Panc1 (cell line): ENCODE data around the gene LONP1. TPM values are rescaled to one million over a fixed set of nuclear protein-coding genes. Genes with fewer than 3 reads are reported as not detected.
A peak's percentile ranks its signal among the peaks of the same experiment; 100 is the strongest.

Source experiments
- ATAC-seq: fragments of 200-7000 bp; cut with Tn5 transposase; 2 replicates; pipeline ENCODE4 v1.9.1; 2020; ENCODE audit warnings: mild to moderate bottlenecking, moderate library complexity
- BruUV-seq: library from RNA; stranded (reverse); fragments of 400-500 nt; replicated peaks from 2 replicates; lab custom pipeline; 2021; lab: Mats Ljungman, UMichigan
- CTCF ChIA-PET: fragments of 300-600 bp; sonication (Branson Sonifier 250); formaldehyde crosslinking; loops from one replicate; lab custom pipeline; 2022; ENCODE audit warnings: antibody characterized with exemption; lab: Charles Lee
- POLR2A ChIA-PET: fragments of 300-600 bp; sonication (Branson Sonifier 250); formaldehyde crosslinking; loops from one replicate; lab custom pipeline; 2022; ENCODE audit warnings: antibody characterized with exemption; lab: Charles Lee
- DNase-seq: peaks from one replicate; pipeline ENCODE4 v3.0.0-alpha.2; 2010; ENCODE audit warnings: low read depth, low spot score
- H3K27ac ChIP-seq: 2 replicates; pipeline ENCODE4 v1.5.1; 2011; ENCODE audit warnings: mild to moderate bottlenecking, low read length, inconsistent platforms
- H3K27me3 ChIP-seq: fragments of 200-500 bp; sonication (Bioruptor generic); 2 replicates; pipeline ENCODE4 v1.6.0; 2014; ENCODE audit warnings: low read length, inconsistent platforms; ENCODE audit not compliant: control insufficient read depth, insufficient read depth
- H3K36me3 ChIP-seq: fragments of 200-500 bp; sonication (Bioruptor generic); 2 replicates; pipeline ENCODE4 v1.5.1; 2014; ENCODE audit warnings: inconsistent platforms, mild to moderate bottlenecking, low read length, moderate library complexity; ENCODE audit not compliant: control insufficient read depth, insufficient read depth
- H3K4me1 ChIP-seq: 2 replicates; pipeline ENCODE4 v1.5.1; 2011; ENCODE audit warnings: inconsistent platforms, mild to moderate bottlenecking, low read length, moderate library complexity; ENCODE audit not compliant: control insufficient read depth, insufficient read depth
- H3K4me3 ChIP-seq, 2 experiments: 2 replicates each; pipeline ENCODE4 v1.5.1; 2011 to 2012; ENCODE audit warnings: low read depth in 2 of 2, low read length in 2 of 2, mild to moderate bottlenecking in 2 of 2, inconsistent platforms in 1 of 2, moderate library complexity in 1 of 2
- H3K9me3 ChIP-seq: fragments of 200-500 bp; sonication (Bioruptor generic); 2 replicates; pipeline ENCODE4 v1.5.1; 2014; ENCODE audit warnings: low read depth, mild to moderate bottlenecking, inconsistent platforms, low read length, moderate library complexity; ENCODE audit not compliant: control insufficient read depth, insufficient read depth
- POLR2AphosphoS5 ChIP-seq: IDR thresholded peaks from 2 replicates; pipeline ENCODE4 v1.6.1; 2012; ENCODE audit warnings: mild to moderate bottlenecking, low read depth, low read length, moderate library complexity
- SIN3A ChIP-seq: IDR thresholded peaks from 2 replicates; pipeline ENCODE4 v1.6.1; 2012; ENCODE audit warnings: low read depth, mild to moderate bottlenecking, low read length, moderate library complexity, borderline replicate concordance; ENCODE audit not compliant: insufficient read depth
- TCF7L2 ChIP-seq: IDR thresholded peaks from 2 replicates; pipeline ENCODE4 v1.6.1; 2011; ENCODE audit warnings: mild to moderate bottlenecking, low read depth, low read length, inconsistent platforms
- in situ Hi-C: cut with HindIII; loops from 2 replicates; pipeline ENCODE4 v1.10.0; 2016; ENCODE audit warnings: low sequenced_read_pairs, low pct_unique_long_range_greater_than_20kb
- intact Hi-C: fragments of 100-400 bp; cut with micrococcal nuclease; formaldehyde crosslinking; loops from one replicate; pipeline ENCODE4 v1.10.0; 2022; ENCODE audit not compliant: unreplicated experiment
- total RNA-seq: library from RNA; stranded (reverse); gene quantifications from one replicate; pipeline ENCODE4 v1.2.1, GENCODE V29; 2021; ENCODE audit not compliant: unreplicated experiment
- TF ChIP-seq, protein P1 (sequence below): fragments of 450-650 bp; IDR thresholded peaks from 2 replicates; pipeline ENCODE4 v1.5.1; 2017; ENCODE audit warnings: mild to moderate bottlenecking
- TF ChIP-seq, protein P2 (sequence below), 2 experiments: IDR thresholded peaks; 2 replicates each; pipeline ENCODE4 v1.6.1; 2011 to 2012; ENCODE audit warnings: low read depth in 2 of 2, control low read depth in 1 of 2, low read length in 1 of 2, mild to moderate bottlenecking in 1 of 2, moderate library complexity in 1 of 2; ENCODE audit not compliant: insufficient read depth in 1 of 2

The LONP1 gene
- total RNA-seq, 1 experiment from 2014 or later = 93.0 TPM

DNA sequence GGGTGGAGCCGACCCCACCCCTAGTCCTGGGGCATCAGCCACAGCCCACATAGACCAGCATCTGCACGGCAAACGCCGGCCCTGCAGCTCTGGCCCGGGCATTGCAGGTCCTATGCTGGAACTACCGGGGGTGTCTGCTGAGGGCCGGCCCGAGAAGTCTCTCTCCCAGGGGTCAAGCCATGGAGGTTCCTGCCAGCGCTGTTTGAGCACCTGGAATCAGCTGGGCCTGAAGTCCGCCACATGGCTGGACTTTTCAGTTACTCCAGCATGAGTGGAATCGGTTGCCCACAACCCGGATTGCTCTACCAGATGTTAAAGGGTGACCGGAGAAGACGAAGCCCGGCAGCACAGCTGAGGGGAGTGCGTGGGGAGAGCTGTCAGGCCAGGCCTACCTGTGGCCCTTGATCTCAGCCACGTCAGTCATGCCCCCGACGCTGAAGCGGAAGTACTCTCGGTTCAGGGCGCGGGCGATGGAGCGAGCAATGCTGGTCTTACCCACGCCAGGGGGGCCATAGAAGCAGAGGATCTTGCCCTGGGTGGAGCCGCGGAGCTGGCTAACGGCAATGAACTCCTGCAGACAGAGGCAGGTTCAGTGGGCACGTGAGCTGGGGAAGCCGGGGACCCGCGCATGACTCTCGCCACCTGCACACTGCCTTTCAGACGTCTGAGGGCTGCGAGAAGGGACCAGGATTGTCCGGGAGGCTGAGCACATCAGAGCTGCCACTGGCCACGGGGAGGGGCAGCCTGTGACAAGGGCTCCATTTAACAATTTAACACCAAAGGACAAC, 21.1 kb downstream of the LONP1 start:
- intact Hi-C loops = loop anchor here (10.0 kb wide), 1 partner anchor 96 kb away; the partner anchor contains the start of gene DUS3L
- CTCF ChIA-PET = no interaction called here
- TF ChIP-seq TCF7L2 (no peak), SIN3A (no peak), POLR2AphosphoS5 (no peak; the same call in 1 of the 2 replicates)
- TF ChIP-seq, protein P1, sequence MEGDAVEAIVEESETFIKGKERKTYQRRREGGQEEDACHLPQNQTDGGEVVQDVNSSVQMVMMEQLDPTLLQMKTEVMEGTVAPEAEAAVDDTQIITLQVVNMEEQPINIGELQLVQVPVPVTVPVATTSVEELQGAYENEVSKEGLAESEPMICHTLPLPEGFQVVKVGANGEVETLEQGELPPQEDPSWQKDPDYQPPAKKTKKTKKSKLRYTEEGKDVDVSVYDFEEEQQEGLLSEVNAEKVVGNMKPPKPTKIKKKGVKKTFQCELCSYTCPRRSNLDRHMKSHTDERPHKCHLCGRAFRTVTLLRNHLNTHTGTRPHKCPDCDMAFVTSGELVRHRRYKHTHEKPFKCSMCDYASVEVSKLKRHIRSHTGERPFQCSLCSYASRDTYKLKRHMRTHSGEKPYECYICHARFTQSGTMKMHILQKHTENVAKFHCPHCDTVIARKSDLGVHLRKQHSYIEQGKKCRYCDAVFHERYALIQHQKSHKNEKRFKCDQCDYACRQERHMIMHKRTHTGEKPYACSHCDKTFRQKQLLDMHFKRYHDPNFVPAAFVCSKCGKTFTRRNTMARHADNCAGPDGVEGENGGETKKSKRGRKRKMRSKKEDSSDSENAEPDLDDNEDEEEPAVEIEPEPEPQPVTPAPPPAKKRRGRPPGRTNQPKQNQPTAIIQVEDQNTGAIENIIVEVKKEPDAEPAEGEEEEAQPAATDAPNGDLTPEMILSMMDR = no peak
- TF ChIP-seq, protein P2, sequence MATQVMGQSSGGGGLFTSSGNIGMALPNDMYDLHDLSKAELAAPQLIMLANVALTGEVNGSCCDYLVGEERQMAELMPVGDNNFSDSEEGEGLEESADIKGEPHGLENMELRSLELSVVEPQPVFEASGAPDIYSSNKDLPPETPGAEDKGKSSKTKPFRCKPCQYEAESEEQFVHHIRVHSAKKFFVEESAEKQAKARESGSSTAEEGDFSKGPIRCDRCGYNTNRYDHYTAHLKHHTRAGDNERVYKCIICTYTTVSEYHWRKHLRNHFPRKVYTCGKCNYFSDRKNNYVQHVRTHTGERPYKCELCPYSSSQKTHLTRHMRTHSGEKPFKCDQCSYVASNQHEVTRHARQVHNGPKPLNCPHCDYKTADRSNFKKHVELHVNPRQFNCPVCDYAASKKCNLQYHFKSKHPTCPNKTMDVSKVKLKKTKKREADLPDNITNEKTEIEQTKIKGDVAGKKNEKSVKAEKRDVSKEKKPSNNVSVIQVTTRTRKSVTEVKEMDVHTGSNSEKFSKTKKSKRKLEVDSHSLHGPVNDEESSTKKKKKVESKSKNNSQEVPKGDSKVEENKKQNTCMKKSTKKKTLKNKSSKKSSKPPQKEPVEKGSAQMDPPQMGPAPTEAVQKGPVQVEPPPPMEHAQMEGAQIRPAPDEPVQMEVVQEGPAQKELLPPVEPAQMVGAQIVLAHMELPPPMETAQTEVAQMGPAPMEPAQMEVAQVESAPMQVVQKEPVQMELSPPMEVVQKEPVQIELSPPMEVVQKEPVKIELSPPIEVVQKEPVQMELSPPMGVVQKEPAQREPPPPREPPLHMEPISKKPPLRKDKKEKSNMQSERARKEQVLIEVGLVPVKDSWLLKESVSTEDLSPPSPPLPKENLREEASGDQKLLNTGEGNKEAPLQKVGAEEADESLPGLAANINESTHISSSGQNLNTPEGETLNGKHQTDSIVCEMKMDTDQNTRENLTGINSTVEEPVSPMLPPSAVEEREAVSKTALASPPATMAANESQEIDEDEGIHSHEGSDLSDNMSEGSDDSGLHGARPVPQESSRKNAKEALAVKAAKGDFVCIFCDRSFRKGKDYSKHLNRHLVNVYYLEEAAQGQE (IDR thresholded peaks at IDR 0.05; ENCODE audit: insufficient read depth in 1 of 2, low read depth in 2 of 2, low read length in 1 of 2) = no peak
- no peak overlapping the region for H3K4me3 ChIP-seq
- BruUV-seq = no TSS peak
- peaks cover 2% of the 10 kb centered on the region for H3K4me1 ChIP-seq
- POLR2A ChIA-PET = no interaction called here
- no peak overlapping the region for H3K27ac ChIP-seq
- no peaks in the 10 kb centered on the region for H3K9me3 ChIP-seq
- in situ Hi-C loops = no loop called here
- H3K36me3 ChIP-seq = no peaks in the 10 kb centered on the region; the same call in 1 of the 2 replicates
- H3K27me3 ChIP-seq = no peaks in the 10 kb centered on the region
- no peak for ATAC-seq
- DNase-seq = no peak

GRCh38 chr19:5697890-5698634, 21.9 kb downstream of the LONP1 start:
- no peaks in the 10 kb centered on the region for H3K9me3 ChIP-seq
- DNase-seq (no peak), ATAC-seq (peak; percentile 23; the same call in 1 of the 2 replicates)
- H3K36me3 ChIP-seq = no peaks in the 10 kb centered on the region; the same call in 1 of the 2 replicates
- ChIA-PET CTCF (no interaction called here), POLR2A (interaction anchor here (0.5 to 0.6 kb wide), 2 partner anchors 18 to 22 kb away, joined by 3 to 12 read pairs; partner anchors contain the start of gene LONP1)
- no peak overlapping the region for H3K27ac ChIP-seq
- H3K27me3 ChIP-seq = no peaks in the 10 kb centered on the region
- BruUV-seq = no TSS peak
- TF ChIP-seq POLR2AphosphoS5 (peak; percentile 54; the same call in 1 of the 2 replicates), TCF7L2 (no peak)
- no peak overlapping the region for H3K4me3 ChIP-seq
- H3K4me1 ChIP-seq = peaks cover 4% of the 10 kb centered on the region
- in situ Hi-C loops = no loop called here
- intact Hi-C loops = loop anchor here (10.0 kb wide), 1 partner anchor 97 kb away; the partner anchor contains the start of gene DUS3L
